DND-41 (cell line): ENCODE results near the gene NKTR.

Experiments used
- CTCF ChIP-seq: IDR thresholded peaks from 2 replicates; pipeline ENCODE4 v1.5.1; 2012; ENCODE audit warnings: borderline replicate concordance, low read length, moderate library complexity, mild to moderate bottlenecking; ENCODE audit not compliant: poor library complexity, severe bottlenecking; ENCODE audit errors: extremely low read depth
- EZH2 ChIP-seq: IDR thresholded peaks from 3 replicates; pipeline ENCODE4 v1.6.1; 2012; ENCODE audit warnings: borderline replicate concordance, low read depth, mild to moderate bottlenecking, moderate library complexity, low read length, inconsistent platforms; ENCODE audit not compliant: severe bottlenecking

- no peak for TF ChIP-seq CTCF
- TF ChIP-seq EZH2, result no peak
Observed at GRCh38 chr3:42662037-42662812, 61.7 kb downstream of the NKTR start.
